Measurements from ENCODE around the gene ABCC8.

- TF ChIP-seq POLR2A (IDR thresholded peaks at IDR 0.05; ENCODE audit: low read length) (no peak), GATA1 (IDR thresholded peaks at IDR 0.05; ENCODE audit: low read depth, low read length) (no peak)
Observed at GRCh38 chr11:17515443-17516176, 39.0 kb upstream of the ABCC8 start.

Measured in erythroblast (primary cell).